Neural cell (in vitro differentiated cells): ENCODE measurements around the gene CYP3A7. TPM values are rescaled to one million over a fixed set of nuclear protein-coding genes. Genes with fewer than 3 reads are reported as not detected.

Experiments used
- H2AFZ ChIP-seq: fragments of 200-600, 300-800 bp; sonication (generic), shearing (Covaris generic); 2 replicates; pipeline ENCODE4 v1.6.0; 2014; ENCODE audit warnings: low read depth, mild to moderate bottlenecking, antibody characterized with exemption, low read length, moderate library complexity
- H3F3A ChIP-seq: fragments of 200-600 bp; shearing (Covaris generic); 2 replicates; pipeline ENCODE4 v1.6.1; 2016; ENCODE audit warnings: mild to moderate bottlenecking, moderate library complexity, mixed read lengths, antibody characterized with exemption, low read length; ENCODE audit not compliant: insufficient read depth, poor library complexity, severe bottlenecking
- H3K27ac ChIP-seq: fragments of 200-600, 300-800 bp; sonication (generic), shearing (Covaris generic); 2 replicates; pipeline ENCODE4 v1.5.1; 2014; ENCODE audit warnings: mild to moderate bottlenecking, low read length, moderate library complexity
- H3K27me3 ChIP-seq: fragments of 300-800, 200-600 bp; sonication (generic), shearing (Covaris generic); 2 replicates; pipeline ENCODE4 v1.6.0; 2014; ENCODE audit warnings: mild to moderate bottlenecking, low read depth, low read length, moderate library complexity; ENCODE audit not compliant: insufficient read depth
- H3K36me3 ChIP-seq: fragments of 300-800, 200-600 bp; sonication (generic), shearing (Covaris generic); 2 replicates; pipeline ENCODE4 v1.5.1; 2014; ENCODE audit warnings: mild to moderate bottlenecking, antibody characterized with exemption, low read length, moderate library complexity; ENCODE audit not compliant: insufficient read depth
- H3K4me2 ChIP-seq: fragments of 300-800, 200-600 bp; sonication (generic), shearing (Covaris generic); 2 replicates; pipeline ENCODE4 v1.6.0; 2014; ENCODE audit warnings: mild to moderate bottlenecking, low read length
- H3K4me3 ChIP-seq: fragments of 300-800, 200-600 bp; sonication (generic), shearing (Covaris generic); 2 replicates; pipeline ENCODE4 v1.5.1; 2014; ENCODE audit warnings: mild to moderate bottlenecking, low read length, moderate library complexity
- H3K79me2 ChIP-seq: fragments of 200-600 bp; shearing (Covaris generic); replicated peaks from 2 replicates; pipeline ENCODE4 v1.6.0; 2014; ENCODE audit warnings: mild to moderate bottlenecking, low read length, moderate library complexity; ENCODE audit not compliant: insufficient read depth
- H3K9ac ChIP-seq: fragments of 300-800, 200-600 bp; sonication (generic), shearing (Covaris generic); 2 replicates; pipeline ENCODE4 v1.6.1; 2016; ENCODE audit warnings: mild to moderate bottlenecking, low read length, mixed read lengths
- H3K9me2 ChIP-seq: fragments of 200-600 bp; shearing (Covaris generic); 2 replicates; pipeline ENCODE4 v1.6.1; 2016; ENCODE audit warnings: mild to moderate bottlenecking, low read length, mixed read lengths; ENCODE audit not compliant: insufficient read depth
- H3K9me3 ChIP-seq: fragments of 200-600, 300-800 bp; sonication (generic), shearing (Covaris generic); 2 replicates; pipeline ENCODE4 v1.6.1; 2016; ENCODE audit warnings: mild to moderate bottlenecking, mixed run types, low read length, moderate library complexity, mixed read lengths
- H4K20me1 ChIP-seq: fragments of 200-600 bp; shearing (Covaris generic); 2 replicates; pipeline ENCODE4 v1.6.1; 2016; ENCODE audit warnings: mild to moderate bottlenecking, mixed run types; ENCODE audit not compliant: insufficient read depth
- CTCF ChIP-seq: fragments of 450-650 bp; IDR thresholded peaks from 2 replicates; pipeline ENCODE4 v1.5.1; 2014; ENCODE audit warnings: antibody characterized with exemption, mild to moderate bottlenecking, moderate library complexity; ENCODE audit not compliant: poor library complexity, severe bottlenecking
- EP300 ChIP-seq: fragments of 450-650 bp; conservative IDR thresholded peaks from 2 replicates; pipeline ENCODE4 v1.6.1; 2014; ENCODE audit warnings: antibody characterized with exemption, mild to moderate bottlenecking, moderate library complexity; ENCODE audit not compliant: poor library complexity, severe bottlenecking
- EZH2 ChIP-seq: fragments of 200-600, 300-800 bp; shearing (Covaris generic), sonication (generic); IDR thresholded peaks from 2 replicates; pipeline ENCODE4 v1.6.1; 2014; ENCODE audit warnings: antibody characterized with exemption, low read length, borderline replicate concordance, mild to moderate bottlenecking; ENCODE audit not compliant: insufficient read depth, poor library complexity, severe bottlenecking
- MXI1 ChIP-seq: fragments of 450-650 bp; conservative IDR thresholded peaks from 2 replicates; pipeline ENCODE4 v1.6.1; 2014; ENCODE audit warnings: antibody characterized with exemption, mild to moderate bottlenecking; ENCODE audit not compliant: poor library complexity, severe bottlenecking
- POLR2AphosphoS5 ChIP-seq: IDR thresholded peaks from 2 replicates; pipeline ENCODE4 v1.6.1; 2012
- RAD21 ChIP-seq: fragments of 450-650 bp; conservative IDR thresholded peaks from 2 replicates; pipeline ENCODE4 v1.6.1; 2014; ENCODE audit warnings: antibody characterized with exemption, mild to moderate bottlenecking, moderate library complexity
- REST ChIP-seq: IDR thresholded peaks from 2 replicates; pipeline ENCODE4 v1.6.1; 2012; ENCODE audit warnings: borderline replicate concordance
- SMC3 ChIP-seq: fragments of 450-650 bp; conservative IDR thresholded peaks from 2 replicates; pipeline ENCODE4 v1.6.1; 2014; ENCODE audit warnings: antibody characterized with exemption, mild to moderate bottlenecking, moderate library complexity; ENCODE audit not compliant: poor library complexity
- TAF1 ChIP-seq: IDR thresholded peaks from 2 replicates; pipeline ENCODE4 v1.6.1; 2012; ENCODE audit warnings: low read depth
- polyA plus RNA-seq: library from polyadenylated mRNA; depleted of rRNA; stranded (reverse); fragments of >200 nt; gene quantifications from 2 replicates; pipeline ENCODE4 v1.2.3, GENCODE V29; 2014

CYP3A7 gene
- polyA plus RNA-seq, 1 donor from 2014 or later, result not detected

- no peak overlapping the region for H3K9ac ChIP-seq
- no peak for TF ChIP-seq RAD21
- TF ChIP-seq REST, result no peak
- TF ChIP-seq SMC3, result no peak
- TF ChIP-seq CTCF, result no peak
- no peak for TF ChIP-seq TAF1
- no peak for TF ChIP-seq POLR2AphosphoS5
- no peak for TF ChIP-seq EP300
- TF ChIP-seq MXI1, result no peak
- TF ChIP-seq EZH2, result no peak
- H4K20me1 ChIP-seq, result no peaks in the 10 kb centered on the region
Observed at GRCh38 chr7:99677013-99677647, 57.9 kb downstream of the CYP3A7 start.

GRCh38 chr7:99674995-99675742, 59.8 kb downstream of the CYP3A7 start:
- Histone ChIP-seq H3K27ac (no peak overlapping the region), H3K9me2 (no peaks in the 10 kb centered on the region), H3K36me3 (no peaks in the 10 kb centered on the region), H2AFZ (no peak overlapping the region), H3K27me3 (no peaks in the 10 kb centered on the region), H3K9ac (no peak overlapping the region), H3F3A (no peaks in the 10 kb centered on the region), H4K20me1 (no peaks in the 10 kb centered on the region), H3K79me2 (no peaks in the 10 kb centered on the region), H3K4me2 (no peak overlapping the region), H3K9me3 (no peaks in the 10 kb centered on the region), H3K4me3 (no peak overlapping the region)
- TF ChIP-seq SMC3, result no peak
- no peak for TF ChIP-seq MXI1
- TF ChIP-seq REST, result no peak

More at GRCh38 chr7:99677013-99677647, 57.9 kb downstream of the CYP3A7 start:
- Histone ChIP-seq H3K4me3 (no peak overlapping the region), H3K9me2 (no peaks in the 10 kb centered on the region), H3K36me3 (no peaks in the 10 kb centered on the region), H3K27ac (no peak overlapping the region), H3K4me2 (no peak overlapping the region), H2AFZ (no peak overlapping the region), H3K27me3 (no peaks in the 10 kb centered on the region), H3K9me3 (no peaks in the 10 kb centered on the region), H3F3A (no peaks in the 10 kb centered on the region), H3K79me2 (no peaks in the 10 kb centered on the region)
